ENCODE measurements around the gene SLC2A13. TPM values are rescaled to one million over a fixed set of nuclear protein-coding genes. Genes with fewer than 3 reads are reported as not detected.

SLC2A13 gene
- total RNA-seq, 1 experiment from 2014 or later, result 7.0 TPM

DNA sequence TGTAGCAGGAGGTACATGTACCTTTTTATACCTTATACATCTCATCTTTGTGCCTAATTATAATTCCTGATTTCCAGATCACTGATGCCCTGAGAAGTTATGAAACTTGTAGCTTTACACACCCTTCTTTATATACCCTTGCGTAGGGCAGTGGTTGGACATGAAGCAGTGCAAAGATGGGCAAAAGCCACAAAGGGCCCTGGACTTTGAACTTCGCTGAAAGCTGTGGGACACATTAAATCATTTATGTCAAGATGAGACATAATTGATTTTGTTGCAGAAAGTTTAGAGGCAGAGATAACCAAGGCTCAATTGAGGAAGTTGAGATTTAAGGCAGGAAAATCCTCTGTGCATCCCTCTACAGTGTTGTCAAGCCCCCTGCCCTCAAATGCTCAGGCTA lies 170.0 kb downstream of the SLC2A13 start:
- Histone ChIP-seq H3K23me2 (ENCODE audit: insufficient read length, low read depth, low read length, poor library complexity, severe bottlenecking) (no peaks in the 10 kb centered on the region), H2BK120ac (ENCODE audit: low read depth, low read length, poor library complexity, severe bottlenecking) (no peak overlapping the region), H4K20me1 (ENCODE audit: control insufficient read depth, insufficient read depth, insufficient read length) (no peaks in the 10 kb centered on the region), H3K79me1 (ENCODE audit: insufficient read depth, low read depth, low read length, poor library complexity, severe bottlenecking) (no peaks in the 10 kb centered on the region), H3K14ac (ENCODE audit: insufficient read depth, low read length) (no peak overlapping the region), H4K91ac (ENCODE audit: insufficient read length, low read depth, low read length) (no peak overlapping the region), H4K8ac (replicated peaks; ENCODE audit: insufficient read length, low read depth, low read length) (no peak overlapping the region), H3K23ac (ENCODE audit: insufficient read length, low read depth, low read length) (no peak overlapping the region), H4K5ac (ENCODE audit: insufficient read length, low read depth, low read length) (no peak overlapping the region), H3K18ac (ENCODE audit: insufficient read length, low read depth, low read length) (no peak overlapping the region), H3T11ph (ENCODE audit: low read length) (no peak overlapping the region), H2BK5ac (ENCODE audit: insufficient read length, low read length) (no peak overlapping the region), H3K9ac (ENCODE audit: extremely low read depth, insufficient read length, low read length) (no peak overlapping the region), H3K27me3 (ENCODE audit: insufficient read depth, low read length) (no peaks in the 10 kb centered on the region), H3K4me1 (ENCODE audit: insufficient read depth, low read length) (no peaks in the 10 kb centered on the region), H2AK5ac (ENCODE audit: insufficient read length, low read length) (no peak overlapping the region), H3K79me2 (ENCODE audit: insufficient read depth, low read length) (no peaks in the 10 kb centered on the region), H3K56ac (ENCODE audit: insufficient read length, low read depth, low read length) (no peak overlapping the region), H3K4ac (ENCODE audit: low read depth, low read length) (no peak overlapping the region), H3K4me2 (ENCODE audit: insufficient read depth, insufficient read length, low read length) (no peak overlapping the region), H2BK12ac (ENCODE audit: insufficient read length, low read depth, low read length) (no peak overlapping the region), H3K27ac (ENCODE audit: insufficient read length, low read depth, low read length) (no peak overlapping the region), H3K9me3 (ENCODE audit: control insufficient read depth, low read depth, low read length) (no peaks in the 10 kb centered on the region), H2BK20ac (ENCODE audit: low read depth, low read length, poor library complexity, severe bottlenecking) (no peak overlapping the region), H2BK15ac (ENCODE audit: low read depth, low read length) (no peak overlapping the region), H2AFZ (ENCODE audit: low read length) (no peak overlapping the region)
- no peak overlapping the region for H3K4me3 Mint-ChIP-seq
- H3K27me3 Mint-ChIP-seq (ENCODE audit: low read depth), result no peaks in the 10 kb centered on the region
- no peak overlapping the region for H3K27ac Mint-ChIP-seq
- no peaks in the 10 kb centered on the region for H3K9me3 Mint-ChIP-seq
- H3K36me3 Mint-ChIP-seq (ENCODE audit: insufficient read depth in 1 of 3, low read depth in 3 of 3), result no peaks in the 10 kb centered on the region; a peak in 1 of 7 replicates
- no CpG with 5 or more reads among the region's 2 CpGs for WGBS (ENCODE audit: extremely low coverage, insufficient read length, low lambda C conversion rate)
- no peaks in the 10 kb centered on the region for H3K4me1 Mint-ChIP-seq
- DNase-seq, result no peak
- TF ChIP-seq, protein P1, sequence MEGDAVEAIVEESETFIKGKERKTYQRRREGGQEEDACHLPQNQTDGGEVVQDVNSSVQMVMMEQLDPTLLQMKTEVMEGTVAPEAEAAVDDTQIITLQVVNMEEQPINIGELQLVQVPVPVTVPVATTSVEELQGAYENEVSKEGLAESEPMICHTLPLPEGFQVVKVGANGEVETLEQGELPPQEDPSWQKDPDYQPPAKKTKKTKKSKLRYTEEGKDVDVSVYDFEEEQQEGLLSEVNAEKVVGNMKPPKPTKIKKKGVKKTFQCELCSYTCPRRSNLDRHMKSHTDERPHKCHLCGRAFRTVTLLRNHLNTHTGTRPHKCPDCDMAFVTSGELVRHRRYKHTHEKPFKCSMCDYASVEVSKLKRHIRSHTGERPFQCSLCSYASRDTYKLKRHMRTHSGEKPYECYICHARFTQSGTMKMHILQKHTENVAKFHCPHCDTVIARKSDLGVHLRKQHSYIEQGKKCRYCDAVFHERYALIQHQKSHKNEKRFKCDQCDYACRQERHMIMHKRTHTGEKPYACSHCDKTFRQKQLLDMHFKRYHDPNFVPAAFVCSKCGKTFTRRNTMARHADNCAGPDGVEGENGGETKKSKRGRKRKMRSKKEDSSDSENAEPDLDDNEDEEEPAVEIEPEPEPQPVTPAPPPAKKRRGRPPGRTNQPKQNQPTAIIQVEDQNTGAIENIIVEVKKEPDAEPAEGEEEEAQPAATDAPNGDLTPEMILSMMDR (conservative IDR thresholded peaks at IDR 0.05), result no peak
